ENCODE results near the gene AKAP5. TPM values are rescaled to one million over a fixed set of nuclear protein-coding genes. Genes with fewer than 3 reads are reported as not detected.
A peak's percentile ranks its signal among the peaks of the same experiment; 100 is the strongest.

The AKAP5 gene
- total RNA-seq, 1 donor from 2014 or later = 4.3 TPM

DNA sequence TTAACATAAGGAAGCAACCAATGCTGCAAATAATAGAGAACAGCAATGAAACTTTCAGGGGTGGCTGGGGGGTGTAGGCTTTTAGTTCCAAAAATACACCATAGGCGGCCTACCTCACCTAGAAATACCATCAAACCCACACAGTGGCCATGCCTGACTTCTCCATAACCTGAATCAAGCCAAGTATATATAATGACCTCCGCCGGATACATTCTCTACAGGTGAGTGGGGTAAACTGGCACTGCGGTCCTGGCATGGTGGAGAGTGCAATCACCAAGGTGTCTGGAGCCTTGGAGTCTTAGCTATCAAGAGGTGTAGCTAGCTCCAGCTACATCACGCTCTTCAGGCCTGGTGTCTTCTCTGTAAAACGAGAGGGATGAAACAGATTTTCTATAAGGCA is 37.2 kb downstream of the AKAP5 start:
- peaks cover 55% of the 10 kb centered on the region for H3K4me1 Mint-ChIP-seq (ENCODE audit: low read depth)
- no peak for DNase-seq (ENCODE audit: low spot score)
- H3K4me3 Mint-ChIP-seq (ENCODE audit: unreplicated experiment) = peak overlapping the region; percentile 84
- peak overlapping the region; percentile 93 for H3K27ac Mint-ChIP-seq (ENCODE audit: unreplicated experiment)
- H3K36me3 Mint-ChIP-seq (ENCODE audit: low read depth) = no peaks in the 10 kb centered on the region
- TF ChIP-seq, protein P1, sequence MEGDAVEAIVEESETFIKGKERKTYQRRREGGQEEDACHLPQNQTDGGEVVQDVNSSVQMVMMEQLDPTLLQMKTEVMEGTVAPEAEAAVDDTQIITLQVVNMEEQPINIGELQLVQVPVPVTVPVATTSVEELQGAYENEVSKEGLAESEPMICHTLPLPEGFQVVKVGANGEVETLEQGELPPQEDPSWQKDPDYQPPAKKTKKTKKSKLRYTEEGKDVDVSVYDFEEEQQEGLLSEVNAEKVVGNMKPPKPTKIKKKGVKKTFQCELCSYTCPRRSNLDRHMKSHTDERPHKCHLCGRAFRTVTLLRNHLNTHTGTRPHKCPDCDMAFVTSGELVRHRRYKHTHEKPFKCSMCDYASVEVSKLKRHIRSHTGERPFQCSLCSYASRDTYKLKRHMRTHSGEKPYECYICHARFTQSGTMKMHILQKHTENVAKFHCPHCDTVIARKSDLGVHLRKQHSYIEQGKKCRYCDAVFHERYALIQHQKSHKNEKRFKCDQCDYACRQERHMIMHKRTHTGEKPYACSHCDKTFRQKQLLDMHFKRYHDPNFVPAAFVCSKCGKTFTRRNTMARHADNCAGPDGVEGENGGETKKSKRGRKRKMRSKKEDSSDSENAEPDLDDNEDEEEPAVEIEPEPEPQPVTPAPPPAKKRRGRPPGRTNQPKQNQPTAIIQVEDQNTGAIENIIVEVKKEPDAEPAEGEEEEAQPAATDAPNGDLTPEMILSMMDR (IDR thresholded peaks at IDR 0.05) = no peak
- no peaks in the 10 kb centered on the region for H3K9me3 Mint-ChIP-seq (ENCODE audit: low read depth)
- no peaks in the 10 kb centered on the region for H3K27me3 Mint-ChIP-seq (ENCODE audit: low read depth)

DNA sequence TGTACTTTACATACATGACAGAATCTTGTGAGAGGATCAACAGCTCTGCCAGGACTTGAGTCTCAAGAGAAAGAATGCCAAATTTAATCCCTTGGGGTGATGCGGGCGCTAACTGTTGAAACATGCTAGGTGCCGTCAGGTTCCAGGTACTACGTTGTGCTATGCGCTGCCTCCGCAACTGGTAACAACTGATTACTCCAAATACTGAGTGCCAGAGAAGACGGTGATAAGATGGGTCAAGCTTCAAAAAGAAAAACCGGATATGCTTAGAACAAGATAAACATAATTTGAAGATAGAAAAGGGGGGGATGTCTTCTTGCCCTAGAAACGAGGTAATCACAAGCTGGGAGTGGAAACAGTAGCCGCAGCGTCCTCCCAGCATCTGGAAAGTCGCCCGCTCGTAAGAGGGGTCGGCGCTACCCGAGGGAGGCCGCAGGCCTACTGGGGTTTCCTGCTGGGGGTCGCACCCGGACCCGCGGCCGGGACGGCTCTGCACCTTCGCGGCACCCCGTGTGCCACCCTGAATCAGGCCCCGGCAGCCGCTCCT is 37.7 kb downstream of the AKAP5 start:
- Mint-ChIP-seq H3K4me1 (ENCODE audit: low read depth) (peaks cover 55% of the 10 kb centered on the region), H3K27me3 (ENCODE audit: low read depth) (no peaks in the 10 kb centered on the region), H3K9me3 (ENCODE audit: low read depth) (no peaks in the 10 kb centered on the region), H3K36me3 (ENCODE audit: low read depth) (peaks cover 2% of the 10 kb centered on the region), H3K27ac (ENCODE audit: unreplicated experiment) (peak overlapping the region; percentile 93), H3K4me3 (ENCODE audit: unreplicated experiment) (peak overlapping the region; percentile 84)
- TF ChIP-seq, protein P1 (IDR thresholded peaks at IDR 0.05) = no peak
- DNase-seq (ENCODE audit: low spot score) = no peak

DNA sequence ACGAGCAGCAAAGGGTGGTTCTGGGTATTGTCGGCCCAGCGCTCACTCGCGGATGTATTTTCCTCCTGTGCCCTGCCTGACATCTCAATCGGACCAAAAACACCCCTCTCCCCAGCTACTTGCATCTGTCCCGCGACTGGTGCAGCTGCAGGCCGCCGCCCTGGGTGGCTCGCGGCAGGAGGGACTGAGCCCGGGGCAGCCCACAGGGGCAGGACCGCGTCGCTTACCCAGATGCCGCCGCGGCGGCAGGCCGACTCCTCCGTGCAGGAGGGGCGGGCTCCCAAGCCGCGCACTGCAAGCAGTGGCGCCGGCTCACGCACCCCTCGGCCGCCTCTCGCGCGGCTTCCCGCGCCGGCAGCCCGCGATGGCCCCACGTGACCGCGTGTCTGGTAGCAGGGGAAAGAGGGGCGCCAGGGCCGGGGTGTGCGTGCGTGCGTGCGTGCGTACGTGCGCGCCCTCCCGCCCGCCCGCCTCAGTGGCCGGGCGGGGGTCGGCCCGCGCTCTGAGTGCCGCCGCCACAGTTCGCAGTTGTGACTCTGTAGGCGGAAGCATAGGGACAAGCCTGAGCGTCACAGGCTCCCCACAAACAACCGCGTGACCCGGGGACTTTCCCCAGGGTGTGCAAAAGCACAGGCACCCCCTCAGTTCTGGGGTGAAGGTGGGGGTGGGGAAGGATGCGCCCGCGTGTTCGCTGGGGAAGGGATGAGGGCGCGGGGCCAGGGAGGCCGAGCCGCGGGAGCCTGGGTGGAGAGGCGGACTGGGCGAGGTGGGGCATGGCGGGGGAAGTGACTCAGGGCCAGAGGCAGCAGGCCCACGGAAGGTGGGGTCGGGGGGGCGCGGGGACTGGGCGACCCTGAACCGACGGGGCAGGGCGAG is 38.4 kb downstream of the AKAP5 start, which contains the start of gene ZBTB25:
TSS of gene ZBTB25 (minus strand) at position 405 of the 876 bp plus-strand sequence. CDS start 13,305 bp downstream, outside the sequence.
- DNase-seq (ENCODE audit: low spot score) = peak; percentile 97
- Mint-ChIP-seq H3K4me1 (ENCODE audit: low read depth) (peaks cover 60% of the 10 kb centered on the region), H3K27ac (ENCODE audit: unreplicated experiment) (peak within 1 kb of the TSS; percentile 100), H3K27me3 (ENCODE audit: low read depth) (no peaks in the 10 kb centered on the region), H3K36me3 (ENCODE audit: low read depth) (peaks cover 2% of the 10 kb centered on the region), H3K4me3 (ENCODE audit: unreplicated experiment) (peak within 1 kb of the TSS; percentile 84), H3K9me3 (ENCODE audit: low read depth) (no peaks in the 10 kb centered on the region)
- TF ChIP-seq, protein P1 (IDR thresholded peaks at IDR 0.05) = no peak

DNA sequence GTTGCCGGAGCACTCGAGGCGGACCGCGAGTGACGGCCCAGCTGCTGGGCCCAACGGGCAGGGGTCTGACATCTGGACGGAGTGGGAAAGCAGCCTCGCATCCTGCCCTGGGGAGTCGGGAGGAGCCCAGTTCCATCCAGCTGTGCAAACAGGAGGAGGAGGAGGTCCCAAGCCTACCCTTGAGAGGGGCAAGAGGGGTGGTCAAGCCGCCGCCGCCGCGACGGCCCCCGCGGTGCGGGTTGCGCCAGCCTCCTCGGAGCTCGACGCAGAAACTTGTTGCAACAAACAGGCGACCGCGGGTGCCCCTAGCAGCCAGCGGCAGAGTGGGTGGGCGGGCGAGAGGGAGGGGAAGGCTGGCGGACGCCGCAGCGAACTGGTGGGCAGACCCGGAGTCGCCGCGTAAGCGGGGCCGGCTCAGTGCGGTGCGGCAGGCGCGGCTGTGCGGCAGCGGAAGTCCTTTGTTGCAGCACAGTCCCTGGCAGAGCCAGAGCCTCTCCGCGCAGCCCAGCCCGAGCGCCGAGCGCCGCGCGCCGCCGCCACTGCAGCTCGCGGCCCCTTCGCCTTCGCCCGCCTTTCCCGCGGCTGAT is 39.1 kb downstream of the AKAP5 start, which contains the start of gene ZBTB1:
TSS of gene ZBTB1 (plus strand) at position 461 of the 587 bp plus-strand sequence. CDS start 16,735 bp downstream, outside the sequence.
- peak within 1 kb of the TSS; percentile 100 for H3K27ac Mint-ChIP-seq (ENCODE audit: unreplicated experiment)
- H3K4me3 Mint-ChIP-seq (ENCODE audit: unreplicated experiment) = peak within 1 kb of the TSS; percentile 84
- TF ChIP-seq, protein P1 (IDR thresholded peaks at IDR 0.05) = peak; percentile 27
- DNase-seq (ENCODE audit: low spot score) = peak; percentile 97
- H3K4me1 Mint-ChIP-seq (ENCODE audit: low read depth) = peaks cover 67% of the 10 kb centered on the region
- H3K36me3 Mint-ChIP-seq (ENCODE audit: low read depth) = peaks cover 2% of the 10 kb centered on the region
- H3K9me3 Mint-ChIP-seq (ENCODE audit: low read depth) = no peaks in the 10 kb centered on the region
- H3K27me3 Mint-ChIP-seq (ENCODE audit: low read depth) = no peaks in the 10 kb centered on the region

All from chondrocyte (in vitro differentiated cells).